ENCODE results near the gene RBM23. TPM values are rescaled to one million over a fixed set of nuclear protein-coding genes. Genes with fewer than 3 reads are reported as not detected.

RBM23 gene
- total and polyA plus RNA-seq, 9 of the 15 experiments (the other 6 are each of a cell fraction or from before 2014, with no cell fraction given), result 46.0 to 102 (median 58.5) TPM

DNA sequence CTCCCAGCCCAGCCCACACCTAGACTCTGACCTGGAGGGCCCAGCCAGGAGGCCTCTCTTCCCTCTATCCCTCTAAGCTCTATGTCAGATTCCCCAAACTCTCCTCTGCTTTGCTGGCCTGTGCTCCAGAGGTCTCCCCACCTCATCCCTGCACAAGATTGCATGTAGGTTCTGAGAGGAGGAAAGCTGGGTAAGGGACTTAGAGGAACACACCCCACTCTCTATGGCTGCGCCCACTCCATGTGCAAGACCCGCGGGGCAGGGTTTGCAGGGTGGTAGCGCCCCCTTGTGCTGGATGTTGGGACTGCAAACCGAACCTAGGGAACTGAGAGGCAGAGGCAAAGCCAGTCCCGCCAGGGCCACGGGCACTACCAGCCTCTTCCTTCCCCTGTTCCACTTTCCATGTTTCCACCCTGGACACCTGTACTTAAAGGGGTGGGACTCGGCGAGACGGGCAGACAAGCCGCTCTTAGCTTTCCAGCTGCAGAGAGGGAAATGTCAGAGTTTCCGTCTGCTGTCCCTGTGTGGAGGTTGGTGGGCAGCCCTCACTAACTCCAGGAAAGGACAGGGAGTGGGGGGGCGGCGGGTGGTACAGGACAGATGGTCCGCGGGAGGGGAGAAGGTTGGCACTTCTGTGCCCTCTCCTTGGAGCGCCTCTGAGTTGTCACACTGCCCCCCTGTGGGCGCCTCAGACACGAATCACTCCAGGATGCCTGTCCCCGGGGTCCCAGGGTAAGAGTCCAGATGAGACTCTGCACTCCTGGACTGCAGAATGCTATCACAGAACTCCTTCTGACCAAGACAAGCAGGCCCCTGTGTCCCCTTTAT lies 65.8 kb downstream of the RBM23 start (continued):
- no peak for TF ChIP-seq E2F4 (CRISPR knock-in tag; IDR thresholded peaks at IDR 0.05; ENCODE audit: low read depth)
- peak; percentile 66 for TF ChIP-seq ZBTB33 (CRISPR knock-in tag; IDR thresholded peaks at IDR 0.05)
- TF ChIP-seq SIN3B (IDR thresholded peaks at IDR 0.05; ENCODE audit: low read depth), result peak; percentile 24; the same call in 1 of the 2 replicates
- TF ChIP-seq YY1 (IDR thresholded peaks at IDR 0.05; ENCODE audit: borderline replicate concordance in 1 of 3, control insufficient read depth in 1 of 3, extremely low read depth in 1 of 3, insufficient read depth in 3 of 3, insufficient read length in 1 of 3, insufficient replicate concordance in 2 of 3, low read depth in 1 of 3, low read length in 2 of 3), result peak in 2 of 3 experiments; percentile 48 to 54
- TF ChIP-seq PHTF2 (CRISPR knock-in tag; IDR thresholded peaks at IDR 0.05), result no peak
- peak; percentile 15; the same call in 1 of the 2 replicates for TF ChIP-seq CBFB (CRISPR knock-in tag; IDR thresholded peaks at IDR 0.05)
- TF ChIP-seq, protein P1, sequence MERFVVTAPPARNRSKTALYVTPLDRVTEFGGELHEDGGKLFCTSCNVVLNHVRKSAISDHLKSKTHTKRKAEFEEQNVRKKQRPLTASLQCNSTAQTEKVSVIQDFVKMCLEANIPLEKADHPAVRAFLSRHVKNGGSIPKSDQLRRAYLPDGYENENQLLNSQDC (CRISPR knock-in tag; IDR thresholded peaks at IDR 0.05), result no peak
- TF ChIP-seq ARID2 (IDR thresholded peaks at IDR 0.05), result peak; percentile 95
- TF ChIP-seq, protein P2, sequence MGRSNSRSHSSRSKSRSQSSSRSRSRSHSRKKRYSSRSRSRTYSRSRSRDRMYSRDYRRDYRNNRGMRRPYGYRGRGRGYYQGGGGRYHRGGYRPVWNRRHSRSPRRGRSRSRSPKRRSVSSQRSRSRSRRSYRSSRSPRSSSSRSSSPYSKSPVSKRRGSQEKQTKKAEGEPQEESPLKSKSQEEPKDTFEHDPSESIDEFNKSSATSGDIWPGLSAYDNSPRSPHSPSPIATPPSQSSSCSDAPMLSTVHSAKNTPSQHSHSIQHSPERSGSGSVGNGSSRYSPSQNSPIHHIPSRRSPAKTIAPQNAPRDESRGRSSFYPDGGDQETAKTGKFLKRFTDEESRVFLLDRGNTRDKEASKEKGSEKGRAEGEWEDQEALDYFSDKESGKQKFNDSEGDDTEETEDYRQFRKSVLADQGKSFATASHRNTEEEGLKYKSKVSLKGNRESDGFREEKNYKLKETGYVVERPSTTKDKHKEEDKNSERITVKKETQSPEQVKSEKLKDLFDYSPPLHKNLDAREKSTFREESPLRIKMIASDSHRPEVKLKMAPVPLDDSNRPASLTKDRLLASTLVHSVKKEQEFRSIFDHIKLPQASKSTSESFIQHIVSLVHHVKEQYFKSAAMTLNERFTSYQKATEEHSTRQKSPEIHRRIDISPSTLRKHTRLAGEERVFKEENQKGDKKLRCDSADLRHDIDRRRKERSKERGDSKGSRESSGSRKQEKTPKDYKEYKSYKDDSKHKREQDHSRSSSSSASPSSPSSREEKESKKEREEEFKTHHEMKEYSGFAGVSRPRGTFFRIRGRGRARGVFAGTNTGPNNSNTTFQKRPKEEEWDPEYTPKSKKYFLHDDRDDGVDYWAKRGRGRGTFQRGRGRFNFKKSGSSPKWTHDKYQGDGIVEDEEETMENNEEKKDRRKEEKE (IDR thresholded peaks at IDR 0.05; ENCODE audit: borderline replicate concordance in 1 of 2, control insufficient read depth in 1 of 2, low read depth in 2 of 2, low read length in 1 of 2), result no peak
- 0 out of 2 replicates have a peak, but pooled peaks have one; percentile 18 for TF ChIP-seq HLTF (IDR thresholded peaks at IDR 0.05)
- TF ChIP-seq EP400 (IDR thresholded peaks at IDR 0.05), result peak; percentile 62; the same call in 1 of the 2 replicates
- TF ChIP-seq RAD21 (CRISPR knock-in tag; conservative IDR thresholded peaks at IDR 0.05 in 1 of 2, IDR thresholded peaks at IDR 0.05 in 1 of 2), result peak; percentile 97 to 99
- 0 out of 2 replicates have a peak, but pooled peaks have one; percentile 27 for TF ChIP-seq THRAP3 (IDR thresholded peaks at IDR 0.05; ENCODE audit: borderline replicate concordance)
- peak; percentile 57; the same call in 1 of the 2 replicates for TF ChIP-seq HDAC2 (IDR thresholded peaks at IDR 0.05)
- TF ChIP-seq NELFE (IDR thresholded peaks at IDR 0.05; ENCODE audit: insufficient read depth, insufficient read length), result no peak
- TF ChIP-seq DPF2 (IDR thresholded peaks at IDR 0.05), result peak; percentile 38; the same call in 1 of the 2 replicates
- peak; percentile 65 to 73; a peak in 3 of 4 replicates for TF ChIP-seq MNT (conservative IDR thresholded peaks at IDR 0.05)
- peak; percentile 24; the same call in 1 of the 2 replicates for TF ChIP-seq NCOA1 (IDR thresholded peaks at IDR 0.05; ENCODE audit: low read depth)

Measured in K562 (cell line).